OCI-LY7 (cell line): ENCODE results near the gene SFT2D1. TPM values are rescaled to one million over a fixed set of nuclear protein-coding genes. Genes with fewer than 3 reads are reported as not detected.

Experiments
- BruUV-seq: library from RNA; stranded (reverse); fragments of 400-500 nt; replicated peaks from 2 replicates; lab custom pipeline; 2021; lab: Mats Ljungman, UMichigan
- CTCF ChIA-PET: fragments of 300-600 bp; sonication (Branson Sonifier 250); formaldehyde crosslinking; loops from one replicate; lab custom pipeline; 2022; ENCODE audit warnings: antibody characterized with exemption; ENCODE audit not compliant: unreplicated experiment; lab: Charles Lee
- POLR2A ChIA-PET: fragments of 300-600 bp; sonication (Branson Sonifier 250); formaldehyde crosslinking; loops from one replicate; lab custom pipeline; 2022; ENCODE audit warnings: antibody characterized with exemption; lab: Charles Lee
- DNase-seq: peaks from one replicate; pipeline ENCODE4 v3.0.0-alpha.2; 2015; ENCODE audit warnings: low spot score
- H2AFZ ChIP-seq: fragments of 200-600 bp; sonication (generic), shearing (Covaris generic); 2 replicates; pipeline ENCODE4 v1.6.1; 2014; ENCODE audit warnings: mild to moderate bottlenecking, antibody characterized with exemption, low read length, moderate library complexity
- H3K27ac ChIP-seq: fragments of 200-600 bp; sonication (generic); 2 replicates; pipeline ENCODE4 v1.5.1; 2014; ENCODE audit warnings: mixed run types, low read depth, mild to moderate bottlenecking, moderate library complexity, low read length, inconsistent platforms; ENCODE audit not compliant: poor library complexity, severe bottlenecking
- H3K36me3 ChIP-seq: fragments of 200-600 bp; sonication (generic); 2 replicates; pipeline ENCODE4 v1.6.1; 2014; ENCODE audit warnings: mild to moderate bottlenecking, antibody characterized with exemption, low read length, moderate library complexity, mixed read lengths; ENCODE audit not compliant: insufficient read depth
- H3K4me1 ChIP-seq: fragments of 200-600 bp; sonication (generic); 2 replicates; pipeline ENCODE4 v1.5.1; 2014; ENCODE audit warnings: mild to moderate bottlenecking, low read length; ENCODE audit not compliant: insufficient read depth, poor library complexity, severe bottlenecking
- H3K4me2 ChIP-seq: fragments of 200-600 bp; sonication (generic); 2 replicates; pipeline ENCODE4 v1.6.1; 2014; ENCODE audit warnings: mild to moderate bottlenecking, low read length
- H3K4me3 ChIP-seq: fragments of 200-600 bp; sonication (generic); 2 replicates; pipeline ENCODE4 v1.5.1; 2014; ENCODE audit warnings: mild to moderate bottlenecking, low read depth, low read length; ENCODE audit not compliant: poor library complexity, severe bottlenecking
- H3K79me2 ChIP-seq: fragments of 200-600 bp; sonication (generic); 2 replicates; pipeline ENCODE4 v1.6.1; 2016; ENCODE audit warnings: low read depth, mild to moderate bottlenecking, low read length, moderate library complexity, mixed read lengths; ENCODE audit not compliant: insufficient read depth
- H3K9me2 ChIP-seq: fragments of 200-600 bp; sonication (generic); 2 replicates; pipeline ENCODE4 v1.6.1; 2016; ENCODE audit warnings: mild to moderate bottlenecking, low read length, mixed read lengths; ENCODE audit not compliant: insufficient read depth
- H3K9me3 ChIP-seq: fragments of 200-600 bp; sonication (generic); 2 replicates; pipeline ENCODE4 v1.6.1; 2014; ENCODE audit warnings: mild to moderate bottlenecking, mixed run types, low read length, mixed read lengths
- H4K20me1 ChIP-seq: fragments of 200-600 bp; sonication (generic); 2 replicates; pipeline ENCODE4 v1.6.1; 2014; ENCODE audit warnings: mild to moderate bottlenecking, antibody characterized with exemption, low read length, moderate library complexity, mixed read lengths; ENCODE audit not compliant: insufficient read depth
- CTCF ChIP-seq: fragments of 200-600 bp; sonication (generic); conservative IDR thresholded peaks from 2 replicates; pipeline ENCODE4 v1.5.1; 2014; ENCODE audit warnings: mild to moderate bottlenecking, antibody characterized with exemption, low read length, moderate library complexity, mixed read lengths
- EZH2phosphoT487 ChIP-seq: fragments of 200-600 bp; sonication (generic); IDR thresholded peaks from 2 replicates; pipeline ENCODE4 v1.6.1; 2018; ENCODE audit warnings: low read depth, borderline replicate concordance, mild to moderate bottlenecking, mixed run types, antibody characterized with exemption, low read length, moderate library complexity, mixed read lengths
- intact Hi-C: fragments of 100-400 bp; cut with micrococcal nuclease; formaldehyde crosslinking; loops from one replicate; pipeline ENCODE4 v1.10.0; 2022; ENCODE audit not compliant: unreplicated experiment
- total RNA-seq, 2 experiments: library from RNA; depleted of rRNA in 1 of 2; stranded (reverse); fragments of >200 nt in 1 of 2; shearing (Covaris generic) in 1 of 2; gene quantifications; 2 replicates each; pipeline ENCODE4 v1.2.3, GENCODE V29; 2014 to 2022

The SFT2D1 gene
- total RNA-seq, 2 experiments from 2014 or later: 43.4 to 63.9 TPM

GRCh38 chr6:166314454-166314853 is 27.9 kb downstream of the SFT2D1 start:
- H3K27ac ChIP-seq: no peak overlapping the region
- CTCF ChIA-PET: interaction anchor here (1.8 kb wide), 1 partner anchor 8 kb away, joined by 6 read pairs; no protein-coding TSS in a partner anchor
- no peaks in the 10 kb centered on the region for H4K20me1 ChIP-seq
- intact Hi-C loops: no loop called here
- no peak overlapping the region for H3K4me3 ChIP-seq
- H2AFZ ChIP-seq: no peak overlapping the region
- POLR2A ChIA-PET: interaction anchor here (1.4 kb wide), 1 partner anchor 87 kb away, joined by 7 read pairs; no protein-coding TSS in a partner anchor
- DNase-seq: no peak
- no peaks in the 10 kb centered on the region for H3K4me1 ChIP-seq
- H3K36me3 ChIP-seq: peaks cover 4% of the 10 kb centered on the region; the same call in 1 of the 2 replicates
- H3K79me2 ChIP-seq: no peaks in the 10 kb centered on the region
- TF ChIP-seq EZH2phosphoT487 (no peak), CTCF (no peak)
- no peaks in the 10 kb centered on the region for H3K9me3 ChIP-seq
- no peaks in the 10 kb centered on the region for H3K9me2 ChIP-seq
- no TSS peak for BruUV-seq
- H3K4me2 ChIP-seq: no peak overlapping the region

- Histone ChIP-seq H4K20me1 (no peaks in the 10 kb centered on the region), H3K4me2 (no peak overlapping the region), H3K4me1 (peaks cover 9% of the 10 kb centered on the region), H3K9me2 (no peaks in the 10 kb centered on the region), H2AFZ (no peak overlapping the region), H3K36me3 (no peaks in the 10 kb centered on the region), H3K4me3 (no peak overlapping the region), H3K79me2 (no peaks in the 10 kb centered on the region), H3K27ac (no peak overlapping the region), H3K9me3 (no peaks in the 10 kb centered on the region)
- TF ChIP-seq EZH2phosphoT487: no peak
- peak; percentile 96 for TF ChIP-seq CTCF
- peak; percentile 67 for DNase-seq
- POLR2A ChIA-PET: interaction anchor here (0.7 to 1.4 kb wide), 9 partner anchors 9 to 88 kb away, joined by 3 to 7 read pairs (median 3); no protein-coding TSS in a partner anchor
- intact Hi-C loops: loop anchor here (1.0 kb wide), 3 partner anchors 38 to 87 kb away; no protein-coding TSS in a partner anchor
- no TSS peak for BruUV-seq
- CTCF ChIA-PET: interaction anchor here (0.9 to 1.8 kb wide), 4 partner anchors 9 to 87 kb away, joined by 3 to 8 read pairs (median 5); no protein-coding TSS in a partner anchor
Measured at GRCh38 chr6:166313255-166314070, 28.9 kb downstream of the SFT2D1 start.
